HG02610 (cell line): ENCODE results near the gene HTR6.

Source experiments
- ATAC-seq: cut with Tn5 transposase; IDR thresholded peaks from one replicate; pipeline ENCODE4 v1.9.1; 2021; ENCODE audit warnings: mild to moderate bottlenecking, moderate library complexity; ENCODE audit not compliant: unreplicated experiment

The HTR6 gene

GRCh38 chr1:19685994-19686393 is 21.3 kb downstream of the HTR6 start:
- ATAC-seq: no peak

- ATAC-seq: no peak
Measured at GRCh38 chr1:19687414-19687813, 22.7 kb downstream of the HTR6 start.

GRCh38 chr1:19688041-19688842 is 23.6 kb downstream of the HTR6 start:
- no peak for ATAC-seq

- no peak for ATAC-seq
Measured at GRCh38 chr1:19689085-19689757, 24.5 kb downstream of the HTR6 start.

- ATAC-seq: no peak
Measured at GRCh38 chr1:19689856-19690255, 25.2 kb downstream of the HTR6 start.

GRCh38 chr1:19690342-19690741 is 25.7 kb downstream of the HTR6 start:
- no peak for ATAC-seq

- ATAC-seq: no peak
Measured at GRCh38 chr1:19694298-19694697, 29.6 kb downstream of the HTR6 start.

GRCh38 chr1:19695772-19696171 is 31.1 kb downstream of the HTR6 start:
- no peak for ATAC-seq

GRCh38 chr1:19696820-19697219 is 32.1 kb downstream of the HTR6 start:
- ATAC-seq: no peak

GRCh38 chr1:19698181-19698580 is 33.5 kb downstream of the HTR6 start:
- no peak for ATAC-seq

GRCh38 chr1:19700079-19700777 is 35.6 kb downstream of the HTR6 start:
- ATAC-seq: no peak

- no peak for ATAC-seq
Measured at GRCh38 chr1:19703280-19703679, 38.6 kb downstream of the HTR6 start.

- ATAC-seq: no peak
Measured at GRCh38 chr1:19704247-19705113, 39.8 kb downstream of the HTR6 start.

- ATAC-seq: no peak
Measured at GRCh38 chr1:19705464-19705863, 40.8 kb downstream of the HTR6 start.

- ATAC-seq: no peak
Measured at GRCh38 chr1:19706136-19706535, 41.5 kb downstream of the HTR6 start.

GRCh38 chr1:19708567-19709110 is 44.0 kb downstream of the HTR6 start:
- no peak for ATAC-seq

GRCh38 chr1:19709260-19709793 is 44.7 kb downstream of the HTR6 start:
- ATAC-seq: no peak

- peak; percentile 72 for ATAC-seq
Measured at GRCh38 chr1:19710825-19711611, 46.3 kb downstream of the HTR6 start.

- no peak for ATAC-seq
Measured at GRCh38 chr1:19712928-19713327, 48.3 kb downstream of the HTR6 start.
